ENCODE results near the gene HSD17B1.

- TF ChIP-seq ATF7-NPFF (CRISPR knock-in tag; IDR thresholded peaks at IDR 0.05; ENCODE audit: low read depth): no peak
- TF ChIP-seq SMC3 (IDR thresholded peaks at IDR 0.05; ENCODE audit: low read length): no peak
- TF ChIP-seq, protein P1, sequence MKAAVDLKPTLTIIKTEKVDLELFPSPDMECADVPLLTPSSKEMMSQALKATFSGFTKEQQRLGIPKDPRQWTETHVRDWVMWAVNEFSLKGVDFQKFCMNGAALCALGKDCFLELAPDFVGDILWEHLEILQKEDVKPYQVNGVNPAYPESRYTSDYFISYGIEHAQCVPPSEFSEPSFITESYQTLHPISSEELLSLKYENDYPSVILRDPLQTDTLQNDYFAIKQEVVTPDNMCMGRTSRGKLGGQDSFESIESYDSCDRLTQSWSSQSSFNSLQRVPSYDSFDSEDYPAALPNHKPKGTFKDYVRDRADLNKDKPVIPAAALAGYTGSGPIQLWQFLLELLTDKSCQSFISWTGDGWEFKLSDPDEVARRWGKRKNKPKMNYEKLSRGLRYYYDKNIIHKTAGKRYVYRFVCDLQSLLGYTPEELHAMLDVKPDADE (CRISPR knock-in tag; IDR thresholded peaks at IDR 0.05): no peak
- 0 out of 2 replicates have a peak, but pooled peaks have one; percentile 46 for TF ChIP-seq POLR2AphosphoS2 (IDR thresholded peaks at IDR 0.05; ENCODE audit: low read depth, low read length)
- TF ChIP-seq GABPA (IDR thresholded peaks at IDR 0.05; ENCODE audit: low read depth, low read length): peak; percentile 83
- peak; percentile 90 for TF ChIP-seq GABPA (CRISPR knock-in tag; IDR thresholded peaks at IDR 0.05; ENCODE audit: low read depth)
- peak; percentile 90 for TF ChIP-seq POLR2AphosphoS5 (IDR thresholded peaks at IDR 0.05; ENCODE audit: low read depth, low read length)
- no peak for TF ChIP-seq SMARCC2 (IDR thresholded peaks at IDR 0.05)
Measured at GRCh38 chr17:42554250-42555121, 1.8 kb downstream of the HSD17B1 start.
